Liver (tissue), 9 donors: ENCODE results near the gene RET. TPM values are rescaled to one million over a fixed set of nuclear protein-coding genes. Genes with fewer than 3 reads are reported as not detected.

Source experiments
- DNase-seq: peaks from one replicate; pipeline ENCODE4 v3.0.0-alpha.2; 2017; ENCODE audit warnings: low spot score
- H3K27ac ChIP-seq, 2 donors: one replicate each; pipeline ENCODE4 v1.7.0; 2013; ENCODE audit warnings: inconsistent platforms in 2 of 2, low read length in 2 of 2, control low read depth in 1 of 2, low read depth in 1 of 2, mild to moderate bottlenecking in 1 of 2
- H3K27me3 ChIP-seq, 4 donors: one replicate each; pipeline versions ENCODE4 v1.6.1 to v1.7.0; 2013; ENCODE audit warnings: low read length in 3 of 4, inconsistent platforms in 1 of 4, mild to moderate bottlenecking in 1 of 4, moderate library complexity in 1 of 4; ENCODE audit not compliant: control insufficient read depth in 4 of 4, insufficient read depth in 4 of 4
- H3K36me3 ChIP-seq, 4 donors: one replicate each; pipeline versions ENCODE4 v1.6.1 to v1.7.0; 2013; ENCODE audit warnings: low read length in 3 of 4, mild to moderate bottlenecking in 3 of 4, low read depth in 1 of 4, moderate library complexity in 1 of 4; ENCODE audit not compliant: control insufficient read depth in 4 of 4, insufficient read depth in 3 of 4
- H3K4me1 ChIP-seq, 4 donors: one replicate each; pipeline versions ENCODE4 v1.6.1 to v1.7.0; 2013; ENCODE audit warnings: low read length in 3 of 4, mild to moderate bottlenecking in 3 of 4, moderate library complexity in 1 of 4; ENCODE audit not compliant: control insufficient read depth in 4 of 4, insufficient read depth in 4 of 4
- H3K4me3 ChIP-seq, 3 donors: one replicate each; pipeline versions ENCODE4 v1.6.1 to v1.7.0; 2013; ENCODE audit warnings: low read length in 3 of 3, control low read depth in 1 of 3, low read depth in 1 of 3, mild to moderate bottlenecking in 1 of 3
- H3K9ac ChIP-seq, 2 donors: one replicate each; pipeline ENCODE4 v1.7.0; 2013; ENCODE audit warnings: low read length in 2 of 2, mild to moderate bottlenecking in 2 of 2, moderate library complexity in 2 of 2, control low read depth in 1 of 2, low read depth in 1 of 2
- H3K9me3 ChIP-seq, 4 donors: one replicate each; pipeline versions ENCODE4 v1.6.1 to v1.7.0; 2013; ENCODE audit warnings: low read length in 3 of 4; ENCODE audit not compliant: control insufficient read depth in 4 of 4
- ATF3 ChIP-seq: IDR thresholded peaks from 2 replicates; pipeline ENCODE4 v1.6.1; 2016; ENCODE audit warnings: antibody characterized with exemption
- EGR1 ChIP-seq, 2 donors: IDR thresholded peaks; 2 replicates each; pipeline ENCODE4 v1.6.1; 2016 to 2018; ENCODE audit warnings: antibody characterized with exemption in 2 of 2, low read depth in 2 of 2
- FOXA1 ChIP-seq: IDR thresholded peaks from 2 replicates; pipeline ENCODE4 v1.6.1; 2016; ENCODE audit warnings: antibody characterized with exemption
- FOXA2 ChIP-seq: IDR thresholded peaks from 2 replicates; pipeline ENCODE4 v1.6.1; 2016; ENCODE audit warnings: antibody characterized with exemption
- GABPA ChIP-seq, 2 donors: IDR thresholded peaks in 1 of 2; conservative IDR thresholded peaks in 1 of 2; 2 replicates each; pipeline ENCODE4 v1.6.1; 2016; ENCODE audit warnings: antibody characterized with exemption in 2 of 2, mild to moderate bottlenecking in 1 of 2, moderate library complexity in 1 of 2
- HNF4A ChIP-seq, 2 donors: conservative IDR thresholded peaks; 2 replicates each; pipeline ENCODE4 v1.6.1; 2016; ENCODE audit warnings: antibody characterized with exemption in 2 of 2, mild to moderate bottlenecking in 2 of 2
- HNF4G ChIP-seq: IDR thresholded peaks from 2 replicates; pipeline ENCODE4 v1.6.1; 2016; ENCODE audit warnings: antibody characterized with exemption
- JUND ChIP-seq, 2 donors: IDR thresholded peaks; 2 replicates each; pipeline ENCODE4 v1.6.1; 2016; ENCODE audit warnings: antibody characterized with exemption in 2 of 2
- MAX ChIP-seq: IDR thresholded peaks from 2 replicates; pipeline ENCODE4 v1.6.1; 2016; ENCODE audit warnings: antibody characterized with exemption
- NR2F2 ChIP-seq: IDR thresholded peaks from 2 replicates; pipeline ENCODE4 v1.6.1; 2016; ENCODE audit warnings: antibody characterized with exemption
- RAD21 ChIP-seq, 2 donors: IDR thresholded peaks; 2 replicates each; pipeline ENCODE4 v1.6.1; 2016; ENCODE audit warnings: antibody characterized with exemption in 2 of 2, mild to moderate bottlenecking in 2 of 2
- RXRA ChIP-seq, 2 donors: IDR thresholded peaks; 2 replicates each; pipeline ENCODE4 v1.6.1; 2017 to 2018; ENCODE audit warnings: antibody characterized with exemption in 2 of 2, mild to moderate bottlenecking in 1 of 2
- SP1 ChIP-seq: IDR thresholded peaks from 2 replicates; pipeline ENCODE4 v1.6.1; 2018; ENCODE audit warnings: antibody characterized with exemption, mild to moderate bottlenecking
- TAF1 ChIP-seq: conservative IDR thresholded peaks from 2 replicates; pipeline ENCODE4 v1.6.1; 2016; ENCODE audit warnings: antibody characterized with exemption, mild to moderate bottlenecking
- YY1 ChIP-seq: IDR thresholded peaks from 2 replicates; pipeline ENCODE4 v1.6.1; 2016; ENCODE audit warnings: antibody characterized with exemption, mild to moderate bottlenecking
- WGBS: extraction: QIAGEN DNeasy Blood & Tissue Kit; methylation state at CpG from one replicate; pipeline ENCODE4 v1.1.7; 2013; 5-methylcytosine and 5-hydroxymethylcytosine counted together
- polyA plus RNA-seq, 2 donors: library from polyadenylated mRNA; stranded (reverse) in 1 of 2; unstranded in 1 of 2; fragments of 200-250 nt in 1 of 2; fragments of >200 nt in 1 of 2; fragmentation: Nextera tagmentation in 1 of 2; extraction: Ambion mirVana in 1 of 2; gene quantifications; one replicate each; pipeline versions ENCODE4 v1.2.1 to v1.2.3, GENCODE V29; 2013 to 2015
- total RNA-seq, 2 donors: library from RNA; depleted of rRNA; stranded (reverse); fragments of >200 nt; gene quantifications; one replicate each; pipeline ENCODE4 v1.2.3, GENCODE V29; 2014
- TF ChIP-seq, protein P1 (sequence below): IDR thresholded peaks from 2 replicates; pipeline ENCODE4 v1.6.1; 2016; ENCODE audit warnings: antibody characterized with exemption, mild to moderate bottlenecking
- TF ChIP-seq, protein P2 (sequence below): IDR thresholded peaks from 2 replicates; pipeline ENCODE4 v1.6.1; 2016; ENCODE audit warnings: antibody characterized with exemption
- TF ChIP-seq, protein P3 (sequence below): fragments of 150-350 bp; IDR thresholded peaks from 2 replicates; pipeline ENCODE4 v1.5.1; 2017; ENCODE audit warnings: improper control_type of control experiment, low read depth, low read length; ENCODE audit not compliant: missing input control
- donor health status: healthy.
- donor health status: healthy.
- donor health status: healthy.
- donor health status: healthy.
- donor health status: healthy.

The RET gene
- total and polyA plus RNA-seq, 4 donors = 0.09 to 2.5 (median 0.33) TPM; not detected in 1

GRCh38 chr10:43027331-43027955 is 49.4 kb upstream of the RET start:
- no peak for DNase-seq
- Histone ChIP-seq H3K36me3 (no peaks in the 10 kb centered on the region), H3K4me1 (peaks cover 0 to 12% (median 9%) of the 10 kb centered on the region in 4 donors), H3K27me3 (no peaks in the 10 kb centered on the region), H3K27ac (no peak overlapping the region), H3K9me3 (peaks cover 0 to 4% (median 3%) of the 10 kb centered on the region in 4 donors), H3K4me3 (no peak overlapping the region), H3K9ac (no peak overlapping the region)
- 88% methylated on average over 11 of the region's 11 CpGs for WGBS
- TF ChIP-seq MAX (no peak), ATF3 (no peak), FOXA1 (no peak), JUND (IDR thresholded peaks at IDR 0.05) (no peak)

DNA sequence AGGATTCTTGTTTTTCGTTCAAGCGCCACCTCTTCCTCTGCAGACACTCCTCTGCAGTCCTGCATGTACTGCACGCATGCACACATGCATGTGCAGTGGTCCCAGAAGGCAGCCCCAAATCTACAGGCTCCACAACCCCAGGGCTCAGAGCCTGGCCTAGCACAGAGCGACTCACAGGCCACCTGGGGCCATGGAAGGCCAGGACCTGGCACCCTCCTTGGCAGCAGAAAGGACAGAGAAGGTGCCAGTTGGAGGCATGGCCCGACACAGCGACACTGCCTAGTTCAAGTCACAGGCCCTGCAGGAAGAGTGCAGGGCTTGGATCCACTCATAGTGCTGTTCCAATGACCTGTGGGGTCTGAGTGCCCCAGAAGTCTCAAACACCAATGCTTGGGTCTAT is 48.7 kb upstream of the RET start:
- Histone ChIP-seq H3K4me3 (no peak overlapping the region), H3K27ac (no peak overlapping the region), H3K9me3 (peaks cover 0 to 6% (median 4%) of the 10 kb centered on the region in 4 donors), H3K36me3 (no peaks in the 10 kb centered on the region), H3K27me3 (no peaks in the 10 kb centered on the region), H3K4me1 (peaks cover 0 to 12% (median 9%) of the 10 kb centered on the region in 4 donors), H3K9ac (no peak overlapping the region)
- no peak for DNase-seq
- TF ChIP-seq, protein P1, sequence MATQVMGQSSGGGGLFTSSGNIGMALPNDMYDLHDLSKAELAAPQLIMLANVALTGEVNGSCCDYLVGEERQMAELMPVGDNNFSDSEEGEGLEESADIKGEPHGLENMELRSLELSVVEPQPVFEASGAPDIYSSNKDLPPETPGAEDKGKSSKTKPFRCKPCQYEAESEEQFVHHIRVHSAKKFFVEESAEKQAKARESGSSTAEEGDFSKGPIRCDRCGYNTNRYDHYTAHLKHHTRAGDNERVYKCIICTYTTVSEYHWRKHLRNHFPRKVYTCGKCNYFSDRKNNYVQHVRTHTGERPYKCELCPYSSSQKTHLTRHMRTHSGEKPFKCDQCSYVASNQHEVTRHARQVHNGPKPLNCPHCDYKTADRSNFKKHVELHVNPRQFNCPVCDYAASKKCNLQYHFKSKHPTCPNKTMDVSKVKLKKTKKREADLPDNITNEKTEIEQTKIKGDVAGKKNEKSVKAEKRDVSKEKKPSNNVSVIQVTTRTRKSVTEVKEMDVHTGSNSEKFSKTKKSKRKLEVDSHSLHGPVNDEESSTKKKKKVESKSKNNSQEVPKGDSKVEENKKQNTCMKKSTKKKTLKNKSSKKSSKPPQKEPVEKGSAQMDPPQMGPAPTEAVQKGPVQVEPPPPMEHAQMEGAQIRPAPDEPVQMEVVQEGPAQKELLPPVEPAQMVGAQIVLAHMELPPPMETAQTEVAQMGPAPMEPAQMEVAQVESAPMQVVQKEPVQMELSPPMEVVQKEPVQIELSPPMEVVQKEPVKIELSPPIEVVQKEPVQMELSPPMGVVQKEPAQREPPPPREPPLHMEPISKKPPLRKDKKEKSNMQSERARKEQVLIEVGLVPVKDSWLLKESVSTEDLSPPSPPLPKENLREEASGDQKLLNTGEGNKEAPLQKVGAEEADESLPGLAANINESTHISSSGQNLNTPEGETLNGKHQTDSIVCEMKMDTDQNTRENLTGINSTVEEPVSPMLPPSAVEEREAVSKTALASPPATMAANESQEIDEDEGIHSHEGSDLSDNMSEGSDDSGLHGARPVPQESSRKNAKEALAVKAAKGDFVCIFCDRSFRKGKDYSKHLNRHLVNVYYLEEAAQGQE = no peak
- TF ChIP-seq NR2F2 = no peak
- no peak for TF ChIP-seq TAF1
- no peak for TF ChIP-seq FOXA1
- no peak for TF ChIP-seq HNF4A (conservative IDR thresholded peaks at IDR 0.05)
- no peak for TF ChIP-seq YY1
- TF ChIP-seq, protein P2, sequence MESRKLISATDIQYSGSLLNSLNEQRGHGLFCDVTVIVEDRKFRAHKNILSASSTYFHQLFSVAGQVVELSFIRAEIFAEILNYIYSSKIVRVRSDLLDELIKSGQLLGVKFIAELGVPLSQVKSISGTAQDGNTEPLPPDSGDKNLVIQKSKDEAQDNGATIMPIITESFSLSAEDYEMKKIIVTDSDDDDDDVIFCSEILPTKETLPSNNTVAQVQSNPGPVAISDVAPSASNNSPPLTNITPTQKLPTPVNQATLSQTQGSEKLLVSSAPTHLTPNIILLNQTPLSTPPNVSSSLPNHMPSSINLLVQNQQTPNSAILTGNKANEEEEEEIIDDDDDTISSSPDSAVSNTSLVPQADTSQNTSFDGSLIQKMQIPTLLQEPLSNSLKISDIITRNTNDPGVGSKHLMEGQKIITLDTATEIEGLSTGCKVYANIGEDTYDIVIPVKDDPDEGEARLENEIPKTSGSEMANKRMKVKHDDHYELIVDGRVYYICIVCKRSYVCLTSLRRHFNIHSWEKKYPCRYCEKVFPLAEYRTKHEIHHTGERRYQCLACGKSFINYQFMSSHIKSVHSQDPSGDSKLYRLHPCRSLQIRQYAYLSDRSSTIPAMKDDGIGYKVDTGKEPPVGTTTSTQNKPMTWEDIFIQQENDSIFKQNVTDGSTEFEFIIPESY = no peak
- TF ChIP-seq RAD21 (IDR thresholded peaks at IDR 0.05) = no peak
- TF ChIP-seq, protein P3, sequence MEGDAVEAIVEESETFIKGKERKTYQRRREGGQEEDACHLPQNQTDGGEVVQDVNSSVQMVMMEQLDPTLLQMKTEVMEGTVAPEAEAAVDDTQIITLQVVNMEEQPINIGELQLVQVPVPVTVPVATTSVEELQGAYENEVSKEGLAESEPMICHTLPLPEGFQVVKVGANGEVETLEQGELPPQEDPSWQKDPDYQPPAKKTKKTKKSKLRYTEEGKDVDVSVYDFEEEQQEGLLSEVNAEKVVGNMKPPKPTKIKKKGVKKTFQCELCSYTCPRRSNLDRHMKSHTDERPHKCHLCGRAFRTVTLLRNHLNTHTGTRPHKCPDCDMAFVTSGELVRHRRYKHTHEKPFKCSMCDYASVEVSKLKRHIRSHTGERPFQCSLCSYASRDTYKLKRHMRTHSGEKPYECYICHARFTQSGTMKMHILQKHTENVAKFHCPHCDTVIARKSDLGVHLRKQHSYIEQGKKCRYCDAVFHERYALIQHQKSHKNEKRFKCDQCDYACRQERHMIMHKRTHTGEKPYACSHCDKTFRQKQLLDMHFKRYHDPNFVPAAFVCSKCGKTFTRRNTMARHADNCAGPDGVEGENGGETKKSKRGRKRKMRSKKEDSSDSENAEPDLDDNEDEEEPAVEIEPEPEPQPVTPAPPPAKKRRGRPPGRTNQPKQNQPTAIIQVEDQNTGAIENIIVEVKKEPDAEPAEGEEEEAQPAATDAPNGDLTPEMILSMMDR = no peak
- no peak for TF ChIP-seq HNF4G
- no peak for TF ChIP-seq RXRA (IDR thresholded peaks at IDR 0.05)
- TF ChIP-seq EGR1 (IDR thresholded peaks at IDR 0.05; ENCODE audit: low read depth in 2 of 2) = no peak
- no peak for TF ChIP-seq JUND (IDR thresholded peaks at IDR 0.05)
- no peak for TF ChIP-seq MAX
- TF ChIP-seq SP1 = no peak
- TF ChIP-seq GABPA (IDR thresholded peaks at IDR 0.05 in 1 of 2, conservative IDR thresholded peaks at IDR 0.05 in 1 of 2) = no peak
- TF ChIP-seq FOXA2 = no peak
- TF ChIP-seq ATF3 = no peak
- 92% methylated on average over 6 of the region's 6 CpGs for WGBS
